GM18526 (cell line): ENCODE results near the gene MSH4.

ENCODE experiments used
- POLR2A ChIP-seq: IDR thresholded peaks from 3 replicates; pipeline ENCODE4 v1.6.1; 2011; ENCODE audit not compliant: insufficient read length; ENCODE audit errors: extremely low read depth

MSH4 gene

GRCh38 chr1:75901371-75901770, 104.7 kb downstream of the MSH4 start:
- TF ChIP-seq POLR2A, result no peak

DNA sequence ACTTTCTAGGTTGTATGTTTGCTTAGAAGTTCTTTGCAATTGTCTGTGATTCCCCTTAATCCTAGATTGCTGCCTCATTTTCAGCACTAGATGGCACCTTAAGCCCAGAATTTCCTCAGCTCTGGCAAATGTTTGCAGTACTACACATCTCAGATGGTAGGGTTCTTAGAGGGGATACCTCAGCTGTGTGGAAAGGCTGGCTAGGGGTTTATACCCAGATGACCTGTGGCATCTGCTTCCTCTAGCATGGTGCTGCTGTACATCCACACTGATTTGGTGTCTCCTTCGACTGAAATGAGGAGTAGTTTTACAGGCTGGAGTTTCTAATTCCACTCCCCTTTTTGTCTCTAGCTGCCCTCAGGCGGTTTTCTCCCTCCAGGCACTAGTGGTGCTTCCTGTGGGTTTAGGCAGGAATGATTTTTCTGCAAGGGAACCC, 112.1 kb downstream of the MSH4 start:
- no peak for TF ChIP-seq POLR2A

DNA sequence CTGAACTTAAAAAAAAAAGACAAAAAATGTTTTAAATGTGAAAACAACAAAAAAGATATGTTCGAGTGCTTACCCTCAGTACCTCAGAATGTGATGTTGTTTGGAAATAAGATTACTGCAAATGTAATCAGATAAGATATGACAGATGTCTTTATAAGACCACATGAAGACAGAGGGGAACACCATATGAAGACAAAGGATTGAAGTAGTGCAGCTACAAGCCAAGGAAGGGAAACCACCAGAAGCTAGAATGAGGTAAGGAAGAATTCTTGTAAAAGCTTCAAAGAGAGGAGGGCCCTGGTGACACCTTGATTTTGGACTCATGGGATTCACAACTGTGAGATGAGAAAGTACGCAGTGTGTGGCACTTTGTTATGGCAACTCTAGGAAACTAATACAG, 120.2 kb downstream of the MSH4 start:
- TF ChIP-seq POLR2A, result no peak

DNA sequence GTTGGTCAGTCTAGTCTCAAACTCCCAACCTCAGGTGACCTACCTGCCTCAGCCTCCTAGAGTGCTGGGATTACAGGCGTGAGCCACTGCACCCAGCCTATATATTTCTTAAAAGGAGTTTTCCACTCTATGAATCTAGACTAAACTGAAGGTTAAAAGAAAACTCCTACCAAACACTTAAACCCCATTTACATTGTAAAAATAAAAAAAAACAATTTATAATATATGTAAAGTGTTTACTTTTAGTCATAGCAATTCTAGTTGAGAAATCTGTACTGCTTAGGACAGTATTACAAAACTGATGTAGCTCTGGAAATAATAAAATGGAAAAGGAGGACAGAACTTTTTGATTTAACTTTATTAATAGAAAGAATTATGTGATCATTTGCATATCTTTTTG, 126.0 kb downstream of the MSH4 start:
- TF ChIP-seq POLR2A, result no peak

DNA sequence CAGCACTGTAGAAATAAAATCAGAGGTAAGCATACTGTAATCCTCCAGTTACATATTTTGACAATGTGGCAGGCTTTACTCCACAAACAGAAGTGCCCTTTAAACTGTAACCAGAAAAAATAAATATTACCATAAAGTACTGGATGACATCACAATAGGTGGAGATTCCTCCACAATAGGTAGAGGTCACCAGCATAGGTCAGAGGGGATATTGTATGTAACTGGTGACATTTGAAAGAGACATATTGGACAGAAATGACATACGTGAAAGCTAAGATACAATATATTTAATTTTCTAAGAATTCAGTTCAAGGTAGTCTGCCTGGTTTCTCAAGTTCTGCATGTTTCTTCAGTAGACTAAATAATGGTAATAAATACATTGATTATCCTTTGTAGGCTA, 135.6 kb downstream of the MSH4 start, which contains the start of gene ASB17:
Gene ASB17, minus strand, starts transcription at position 101 of the 400 bp plus-strand sequence. CDS start 113 bp downstream, outside the sequence.
- TF ChIP-seq POLR2A, result no peak

DNA sequence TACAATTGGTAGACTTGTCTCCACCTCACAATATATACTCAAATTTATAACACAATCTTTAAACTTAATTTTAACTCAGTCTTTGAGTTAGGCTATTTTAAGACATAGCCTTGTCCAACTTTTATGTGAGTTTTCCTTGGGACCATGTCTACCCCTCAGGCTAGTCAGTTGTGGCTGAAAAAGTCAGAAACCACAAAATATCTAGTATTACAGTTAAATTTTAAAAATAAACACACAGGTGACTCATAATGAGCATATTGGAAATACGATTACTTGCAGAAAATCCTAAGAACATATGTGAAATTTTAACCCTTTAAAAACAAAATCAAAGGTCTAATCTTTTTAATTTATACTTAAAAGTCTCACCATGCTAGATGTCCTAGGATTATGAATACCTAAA, 140.4 kb downstream of the MSH4 start:
- TF ChIP-seq POLR2A, result no peak

- TF ChIP-seq POLR2A, result no peak
Observed at GRCh38 chr1:75950176-75950575, 153.5 kb downstream of the MSH4 start.

DNA sequence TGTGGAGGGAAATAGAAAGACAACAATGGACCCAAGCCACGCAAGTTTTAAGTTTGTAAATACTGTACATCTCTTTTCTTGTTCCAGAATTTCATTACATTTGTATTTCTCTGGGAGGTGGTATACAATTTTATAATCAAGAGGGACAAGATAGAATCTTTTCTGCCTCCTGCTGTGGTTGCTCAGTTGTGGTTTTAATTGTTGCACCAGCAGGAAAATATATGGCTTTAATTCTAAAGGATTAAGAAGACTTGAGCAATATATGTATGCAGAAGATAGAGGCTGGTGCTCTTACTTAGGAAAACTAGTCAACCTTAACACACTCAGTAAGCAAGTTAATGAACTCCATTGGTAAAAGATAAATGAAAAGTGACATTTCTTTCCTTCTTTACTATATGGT, 155.3 kb downstream of the MSH4 start:
- TF ChIP-seq POLR2A, result no peak

GRCh38 chr1:75953461-75953860, 156.8 kb downstream of the MSH4 start:
- TF ChIP-seq POLR2A, result no peak

DNA sequence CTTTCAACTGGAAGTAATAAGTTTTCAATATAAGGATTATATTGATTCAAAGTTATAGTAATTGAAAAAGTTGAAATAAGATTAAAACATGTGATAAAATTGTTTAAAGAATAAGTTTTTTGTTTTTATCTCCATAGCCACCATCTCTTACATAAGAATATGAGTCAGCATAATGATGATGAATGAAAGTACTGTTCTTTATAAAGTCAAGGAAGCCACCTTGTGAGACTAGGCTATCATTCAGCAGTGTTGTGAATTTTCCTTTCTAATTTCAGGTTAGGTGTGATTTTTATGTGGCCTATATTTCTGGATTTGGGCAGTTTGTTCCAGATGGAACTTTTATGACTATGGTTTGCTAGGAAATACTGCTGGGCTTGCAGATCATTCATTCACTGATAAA, 157.9 kb downstream of the MSH4 start:
- TF ChIP-seq POLR2A, result no peak
